GM19324 (cell line): Measurements from ENCODE around the gene PHETA1.
"Not testable (repeated sequence)": the region's sequence is repeated elsewhere in the genome, so short reads cannot be mapped to it uniquely, and the experiment has no call there.

Experiments used
- ATAC-seq: cut with Tn5 transposase; IDR thresholded peaks from one replicate; pipeline ENCODE4 v1.9.1; 2021; ENCODE audit warnings: mild to moderate bottlenecking, moderate library complexity; ENCODE audit not compliant: unreplicated experiment, low FRiP score

The PHETA1 gene

GRCh38 chr12:111405859-111406473, 37.1 kb upstream of the PHETA1 start, which contains the start of gene SH2B3:
Gene SH2B3 (plus strand): TSS chr12:111405923. CDS start chr12:111418146, 12,223 bp downstream.
- ATAC-seq = peak; percentile 14

- ATAC-seq = peak; percentile 72
These were observed 36.4 kb upstream of the PHETA1 start for GRCh38 chr12:111405149-111405858.

GRCh38 chr12:111404362-111405148, 35.7 kb upstream of the PHETA1 start:
- no peak for ATAC-seq

GRCh38 chr12:111402490-111402824, 33.6 kb upstream of the PHETA1 start:
- not testable (repeated sequence) for ATAC-seq

- no peak for ATAC-seq
These were observed 32.3 kb upstream of the PHETA1 start for GRCh38 chr12:111401167-111401605.

GRCh38 chr12:111399741-111400404, 31.0 kb upstream of the PHETA1 start:
- ATAC-seq = not testable (repeated sequence)

GRCh38 chr12:111398530-111398929, 29.6 kb upstream of the PHETA1 start:
- no peak for ATAC-seq

- ATAC-seq = peak; percentile 55
These were observed 28.0 kb upstream of the PHETA1 start for GRCh38 chr12:111396726-111397445.

GRCh38 chr12:111396271-111396670, 27.4 kb upstream of the PHETA1 start:
- ATAC-seq = not testable (repeated sequence)

GRCh38 chr12:111395336-111396187, 26.7 kb upstream of the PHETA1 start:
- no peak for ATAC-seq

- no peak for ATAC-seq
These were observed 25.6 kb upstream of the PHETA1 start for GRCh38 chr12:111394480-111394879.

- ATAC-seq = no peak
These were observed 24.9 kb upstream of the PHETA1 start for GRCh38 chr12:111393700-111394300.

- no peak for ATAC-seq
These were observed 22.0 kb upstream of the PHETA1 start for GRCh38 chr12:111390910-111391309.

- ATAC-seq = no peak
These were observed 20.7 kb upstream of the PHETA1 start for GRCh38 chr12:111389635-111390034.

GRCh38 chr12:111387747-111388323, 18.9 kb upstream of the PHETA1 start:
- no peak for ATAC-seq

- ATAC-seq = no peak
These were observed 18.0 kb upstream of the PHETA1 start for GRCh38 chr12:111386885-111387284.

GRCh38 chr12:111384596-111384995, 15.7 kb upstream of the PHETA1 start:
- no peak for ATAC-seq

- no peak for ATAC-seq
These were observed 11.2 kb upstream of the PHETA1 start for GRCh38 chr12:111379942-111380554.
